Right atrium auricular region (tissue), 2 donors: ENCODE data around the gene TM9SF4. TPM values are rescaled to one million over a fixed set of nuclear protein-coding genes. Genes with fewer than 3 reads are reported as not detected.
"Not testable (repeated sequence)": the region's sequence is repeated elsewhere in the genome, so short reads cannot be mapped to it uniquely, and the experiment has no call there.

Experiments
- DNase-seq: peaks from one replicate; pipeline ENCODE4 v3.0.0-alpha.2; 2019; ENCODE audit warnings: low spot score
- H3K27ac ChIP-seq, 2 donors: fragments of 200-600 bp; sonication (generic); 1 replicate in 1 of 2; 2 replicates in 1 of 2; pipeline ENCODE4 v1.5.1; 2016 to 2019
- H3K27me3 ChIP-seq, 2 donors: fragments of 200-600 bp; sonication (generic); one replicate each; pipeline versions ENCODE4 v1.5.1 to v1.6.0; 2017 to 2019
- H3K36me3 ChIP-seq: fragments of 200-600 bp; sonication (generic); one replicate; pipeline ENCODE4 v1.5.1; 2016
- H3K4me1 ChIP-seq, 2 donors: fragments of 200-600 bp; sonication (generic); one replicate each; pipeline versions ENCODE4 v1.5.1 to v1.6.0; 2017 to 2019
- H3K4me3 ChIP-seq, 2 donors: fragments of 200-600 bp; sonication (generic); 1 replicate in 1 of 2; 2 replicates in 1 of 2; pipeline ENCODE4 v1.5.1; 2017 to 2019; ENCODE audit warnings: mild to moderate bottlenecking in 1 of 2, moderate library complexity in 1 of 2
- H3K9me3 ChIP-seq, 2 donors: fragments of 200-600 bp; sonication (generic); one replicate each; pipeline ENCODE4 v1.5.1; 2019
- total RNA-seq, 2 donors: library from RNA; depleted of rRNA; stranded (reverse); fragments of >200 nt; gene quantifications; one replicate each; pipeline ENCODE4 v1.1.0, GENCODE V29; 2016
- TF ChIP-seq, protein P1 (sequence below), 2 donors: fragments of 200-600 bp; sonication (generic); IDR thresholded peaks; one replicate each; pipeline ENCODE4 v1.5.1; 2019; ENCODE audit warnings: antibody characterized with exemption in 2 of 2

The TM9SF4 gene
- total RNA-seq, 2 donors from 2014 or later: 28.5 to 30.6 TPM

DNA sequence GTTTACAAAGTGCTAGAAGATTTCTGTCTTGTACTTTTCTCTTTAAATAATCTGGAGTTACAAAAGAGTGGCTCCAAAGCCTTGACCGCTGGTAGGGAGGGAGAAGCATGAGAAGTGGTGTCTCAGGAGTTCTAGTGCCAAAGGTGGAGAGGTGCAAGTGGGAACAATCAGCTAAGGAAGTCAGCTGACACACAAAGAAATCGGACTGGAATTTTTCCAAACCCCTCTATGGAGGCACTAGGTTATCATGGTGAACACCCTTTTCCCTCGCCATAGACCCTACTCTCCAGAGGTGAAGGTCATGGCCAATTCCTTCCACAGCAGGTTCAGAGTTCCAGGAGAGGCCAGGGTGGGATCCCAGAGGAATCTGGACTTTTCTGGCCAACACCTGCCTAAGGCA is 83.2 kb downstream of the TM9SF4 start:
- TF ChIP-seq, protein P1, sequence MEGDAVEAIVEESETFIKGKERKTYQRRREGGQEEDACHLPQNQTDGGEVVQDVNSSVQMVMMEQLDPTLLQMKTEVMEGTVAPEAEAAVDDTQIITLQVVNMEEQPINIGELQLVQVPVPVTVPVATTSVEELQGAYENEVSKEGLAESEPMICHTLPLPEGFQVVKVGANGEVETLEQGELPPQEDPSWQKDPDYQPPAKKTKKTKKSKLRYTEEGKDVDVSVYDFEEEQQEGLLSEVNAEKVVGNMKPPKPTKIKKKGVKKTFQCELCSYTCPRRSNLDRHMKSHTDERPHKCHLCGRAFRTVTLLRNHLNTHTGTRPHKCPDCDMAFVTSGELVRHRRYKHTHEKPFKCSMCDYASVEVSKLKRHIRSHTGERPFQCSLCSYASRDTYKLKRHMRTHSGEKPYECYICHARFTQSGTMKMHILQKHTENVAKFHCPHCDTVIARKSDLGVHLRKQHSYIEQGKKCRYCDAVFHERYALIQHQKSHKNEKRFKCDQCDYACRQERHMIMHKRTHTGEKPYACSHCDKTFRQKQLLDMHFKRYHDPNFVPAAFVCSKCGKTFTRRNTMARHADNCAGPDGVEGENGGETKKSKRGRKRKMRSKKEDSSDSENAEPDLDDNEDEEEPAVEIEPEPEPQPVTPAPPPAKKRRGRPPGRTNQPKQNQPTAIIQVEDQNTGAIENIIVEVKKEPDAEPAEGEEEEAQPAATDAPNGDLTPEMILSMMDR (IDR thresholded peaks at IDR 0.05): no peak
- Histone ChIP-seq H3K27me3 (no peaks in the 10 kb centered on the region), H3K27ac (no peak overlapping the region), H3K4me3 (no peak overlapping the region), H3K36me3 (peaks cover 26% of the 10 kb centered on the region), H3K9me3 (no peaks in the 10 kb centered on the region), H3K4me1 (peaks cover 0 to 47% of the 10 kb centered on the region in 2 donors)
- DNase-seq: no peak

DNA sequence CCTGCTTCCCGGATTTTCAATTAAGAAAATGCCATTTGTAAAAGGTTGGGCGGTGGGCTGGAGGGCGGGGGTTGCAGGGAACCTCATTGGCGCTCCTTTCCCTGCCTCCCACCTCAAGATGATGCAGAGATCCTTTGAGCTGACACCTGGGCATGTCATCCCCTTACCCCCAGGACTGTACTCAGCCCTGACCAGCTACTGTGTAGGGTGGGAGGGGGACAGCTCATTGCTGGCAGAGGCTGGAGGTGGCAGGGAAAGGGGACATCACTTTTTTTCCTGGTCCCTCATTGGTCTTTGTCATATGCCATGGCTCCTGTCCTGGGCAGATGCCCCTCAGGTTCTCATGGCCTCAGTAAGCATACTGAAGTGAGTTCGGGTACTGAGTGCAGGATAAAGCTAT is 83.8 kb downstream of the TM9SF4 start:
- not testable (repeated sequence) for H3K9me3 ChIP-seq, H3K27me3 ChIP-seq, H3K27ac ChIP-seq, DNase-seq, H3K4me3 ChIP-seq
- peaks cover 32% of the 10 kb centered on the region for H3K36me3 ChIP-seq
- peaks cover 0 to 45% of the 10 kb centered on the region in 2 donors for H3K4me1 ChIP-seq

DNA sequence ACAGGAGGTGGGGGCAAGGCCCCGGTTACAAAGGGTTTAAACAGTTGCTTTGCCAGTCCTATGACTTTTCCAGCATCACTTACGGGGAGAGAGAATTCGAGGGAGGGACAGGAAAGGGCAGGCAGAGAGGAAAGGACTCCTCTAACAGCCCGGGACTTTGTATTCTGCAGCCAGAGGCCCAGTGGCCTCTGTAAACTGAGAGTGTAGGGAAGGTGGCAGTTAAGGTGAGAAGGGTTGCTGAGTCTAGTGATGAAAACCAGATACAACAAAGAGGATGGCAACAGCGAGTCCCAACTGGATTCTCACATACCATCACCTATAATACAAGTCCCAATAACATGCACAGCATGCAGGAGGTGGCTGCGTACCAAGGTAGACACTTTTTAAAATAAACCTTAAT is 84.5 kb downstream of the TM9SF4 start:
- Histone ChIP-seq H3K36me3 (peaks cover 37% of the 10 kb centered on the region), H3K9me3 (no peaks in the 10 kb centered on the region), H3K4me1 (peaks cover 0 to 39% of the 10 kb centered on the region in 2 donors), H3K27ac (no peak overlapping the region), H3K4me3 (no peak overlapping the region), H3K27me3 (no peaks in the 10 kb centered on the region)
- TF ChIP-seq, protein P1 (IDR thresholded peaks at IDR 0.05): no peak
- DNase-seq: no peak

DNA sequence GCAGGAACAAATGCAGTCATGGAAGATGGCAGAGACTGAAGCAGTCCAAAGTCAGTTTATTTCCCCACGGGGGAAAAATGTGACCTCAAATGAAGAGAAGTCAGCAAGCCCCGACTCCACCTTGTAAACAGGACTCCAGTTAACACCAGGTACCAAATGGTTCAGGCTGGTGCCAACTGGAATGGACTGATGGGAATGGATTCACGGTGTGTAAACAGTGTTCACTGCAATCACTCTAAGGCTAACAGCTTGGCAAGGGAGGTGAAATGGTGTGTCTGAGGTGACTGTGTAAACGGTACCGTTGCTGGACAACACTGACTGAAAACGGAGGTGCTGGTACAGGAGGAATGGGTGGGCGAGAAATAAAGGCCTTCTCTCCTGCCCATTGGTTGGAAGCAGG is 86.1 kb downstream of the TM9SF4 start:
- TF ChIP-seq, protein P1 (IDR thresholded peaks at IDR 0.05): no peak
- H3K4me3 ChIP-seq: no peak overlapping the region
- H3K9me3 ChIP-seq: no peaks in the 10 kb centered on the region
- DNase-seq: no peak
- H3K27ac ChIP-seq: no peak overlapping the region
- peaks cover 53% of the 10 kb centered on the region for H3K36me3 ChIP-seq
- peaks cover 0 to 28% of the 10 kb centered on the region in 2 donors for H3K4me1 ChIP-seq
- H3K27me3 ChIP-seq: no peaks in the 10 kb centered on the region

DNA sequence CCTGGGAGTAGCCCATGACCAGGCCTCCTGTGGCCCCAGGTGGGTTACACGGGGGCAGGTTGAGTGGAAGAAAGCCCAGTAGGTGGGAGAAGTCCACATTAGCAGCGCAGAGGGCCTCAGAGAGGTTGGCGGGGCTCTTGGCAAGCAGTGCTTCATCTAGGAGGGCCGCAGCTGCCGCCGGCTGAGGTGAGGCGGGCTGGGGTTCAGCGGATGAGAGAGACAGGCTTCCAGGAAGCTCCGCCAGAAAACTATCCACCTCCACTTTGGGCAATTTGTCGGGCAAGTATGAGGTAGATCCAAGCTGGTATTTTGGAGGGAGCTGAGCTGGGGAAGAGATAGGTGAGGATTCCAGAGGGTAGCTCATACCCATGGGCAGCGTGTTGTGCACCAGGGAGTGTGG is 87.1 kb downstream of the TM9SF4 start:
- not testable (repeated sequence) for H3K27me3 ChIP-seq, DNase-seq, H3K9me3 ChIP-seq, H3K4me3 ChIP-seq, H3K27ac ChIP-seq
- peaks cover 63% of the 10 kb centered on the region for H3K36me3 ChIP-seq
- peaks cover 0 to 29% of the 10 kb centered on the region in 2 donors for H3K4me1 ChIP-seq

DNA sequence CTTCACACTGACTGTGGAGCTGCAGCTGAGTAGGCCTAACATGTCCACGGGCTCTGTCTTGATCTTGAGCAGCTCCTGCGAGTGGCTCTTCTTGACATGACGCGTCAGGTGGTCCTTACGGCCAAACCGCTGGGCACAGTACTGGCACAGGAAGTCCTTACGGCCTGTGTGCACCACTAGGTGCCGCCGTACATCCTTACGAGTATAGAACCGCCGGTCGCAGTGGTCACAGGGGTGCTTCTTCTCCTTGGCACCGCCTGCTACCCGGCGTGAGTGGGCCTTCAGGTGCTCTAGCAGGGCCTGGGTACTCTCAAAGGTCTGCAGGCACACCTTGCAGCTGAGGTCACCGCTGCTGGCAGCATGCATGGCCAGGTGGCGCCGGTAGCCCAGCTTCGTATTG is 87.6 kb downstream of the TM9SF4 start:
- H3K9me3 ChIP-seq, DNase-seq, H3K4me3 ChIP-seq, H3K27me3 ChIP-seq, H3K27ac ChIP-seq: not testable (repeated sequence)
- Histone ChIP-seq H3K36me3 (peaks cover 66% of the 10 kb centered on the region), H3K4me1 (peaks cover 0 to 29% of the 10 kb centered on the region in 2 donors)

DNA sequence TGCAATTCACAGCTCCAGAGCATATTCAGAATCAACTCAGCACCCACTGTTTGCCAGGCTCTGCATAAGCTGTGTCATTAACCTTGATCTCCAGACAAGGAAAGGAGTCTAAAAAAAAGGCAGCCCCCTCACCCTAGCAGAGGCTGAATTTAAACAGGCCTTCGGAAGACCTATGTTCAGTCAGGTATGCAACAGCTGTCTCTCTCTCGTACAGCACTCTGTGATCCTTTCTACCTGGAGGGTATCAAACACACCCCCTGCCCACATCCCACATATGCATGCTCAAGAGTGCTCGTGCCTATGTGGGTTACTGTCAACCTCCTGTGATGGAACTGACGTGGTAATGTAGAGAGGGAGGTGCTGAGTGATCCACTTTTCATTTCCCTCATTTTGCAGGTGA is 89.5 kb downstream of the TM9SF4 start:
- no peak for DNase-seq
- Histone ChIP-seq H3K4me1 (peaks cover 0 to 29% of the 10 kb centered on the region in 2 donors), H3K9me3 (no peaks in the 10 kb centered on the region), H3K4me3 (no peak overlapping the region), H3K27ac (no peak overlapping the region), H3K36me3 (peaks cover 66% of the 10 kb centered on the region), H3K27me3 (no peaks in the 10 kb centered on the region)
- TF ChIP-seq, protein P1 (IDR thresholded peaks at IDR 0.05): no peak
